ENCODE results near the gene SLC12A5. TPM values are rescaled to one million over a fixed set of nuclear protein-coding genes. Genes with fewer than 3 reads are reported as not detected.

Gene SLC12A5
- total RNA-seq, 1 donor from 2014 or later = 8.8 TPM

GRCh38 chr20:46054606-46055005 lies 25.6 kb downstream of the SLC12A5 start:
- peaks cover 31% of the 10 kb centered on the region for H3K27me3 Mint-ChIP-seq (ENCODE audit: unreplicated experiment)
- H3K36me3 Mint-ChIP-seq (ENCODE audit: low read depth, unreplicated experiment) = peaks cover 16% of the 10 kb centered on the region
- H3K4me3 Mint-ChIP-seq (ENCODE audit: unreplicated experiment) = no peak overlapping the region
- DNase-seq (ENCODE audit: low spot score) = no peak
- H3K9me3 Mint-ChIP-seq (ENCODE audit: unreplicated experiment) = no peaks in the 10 kb centered on the region
- no peak for TF ChIP-seq CTCF (IDR thresholded peaks at IDR 0.05; ENCODE audit: unreplicated experiment)
- H3K27ac Mint-ChIP-seq (ENCODE audit: unreplicated experiment) = no peak overlapping the region
- peaks cover 13% of the 10 kb centered on the region for H3K4me1 Mint-ChIP-seq (ENCODE audit: unreplicated experiment)

DNA sequence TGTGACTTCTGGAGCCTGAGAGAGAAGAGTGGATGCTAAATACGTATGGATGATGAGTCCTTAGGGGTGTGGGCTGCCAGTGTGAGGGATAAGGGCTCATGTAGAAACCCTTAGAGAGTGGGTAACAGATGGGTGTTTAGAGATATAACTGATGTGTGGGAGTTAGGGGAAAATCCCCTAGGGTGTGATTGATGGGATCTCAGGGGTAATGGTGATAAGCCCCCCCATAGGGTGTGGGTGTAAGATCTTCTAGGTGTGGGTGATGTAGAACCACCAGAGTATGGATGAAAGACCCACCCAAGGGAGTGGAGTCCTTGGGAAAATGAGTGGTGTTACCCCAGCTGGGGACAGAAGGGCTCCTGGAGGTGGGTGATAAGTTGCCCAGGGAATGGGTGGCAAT lies 26.3 kb downstream of the SLC12A5 start:
- Mint-ChIP-seq H3K27me3 (ENCODE audit: unreplicated experiment) (peaks cover 31% of the 10 kb centered on the region), H3K4me1 (ENCODE audit: unreplicated experiment) (peaks cover 20% of the 10 kb centered on the region), H3K4me3 (ENCODE audit: unreplicated experiment) (no peak overlapping the region)

GRCh38 chr20:46056027-46056833 lies 27.2 kb downstream of the SLC12A5 start:
- peaks cover 23% of the 10 kb centered on the region for H3K27me3 Mint-ChIP-seq (ENCODE audit: unreplicated experiment)
- no peak for DNase-seq (ENCODE audit: low spot score)

More for the DNA sequence above, 26.3 kb downstream of the SLC12A5 start:
- H3K27ac Mint-ChIP-seq (ENCODE audit: unreplicated experiment) = no peak overlapping the region
- H3K36me3 Mint-ChIP-seq (ENCODE audit: low read depth, unreplicated experiment) = peaks cover 16% of the 10 kb centered on the region
- DNase-seq (ENCODE audit: low spot score) = no peak
- no peaks in the 10 kb centered on the region for H3K9me3 Mint-ChIP-seq (ENCODE audit: unreplicated experiment)
- no peak for TF ChIP-seq CTCF (IDR thresholded peaks at IDR 0.05; ENCODE audit: unreplicated experiment)

DNA sequence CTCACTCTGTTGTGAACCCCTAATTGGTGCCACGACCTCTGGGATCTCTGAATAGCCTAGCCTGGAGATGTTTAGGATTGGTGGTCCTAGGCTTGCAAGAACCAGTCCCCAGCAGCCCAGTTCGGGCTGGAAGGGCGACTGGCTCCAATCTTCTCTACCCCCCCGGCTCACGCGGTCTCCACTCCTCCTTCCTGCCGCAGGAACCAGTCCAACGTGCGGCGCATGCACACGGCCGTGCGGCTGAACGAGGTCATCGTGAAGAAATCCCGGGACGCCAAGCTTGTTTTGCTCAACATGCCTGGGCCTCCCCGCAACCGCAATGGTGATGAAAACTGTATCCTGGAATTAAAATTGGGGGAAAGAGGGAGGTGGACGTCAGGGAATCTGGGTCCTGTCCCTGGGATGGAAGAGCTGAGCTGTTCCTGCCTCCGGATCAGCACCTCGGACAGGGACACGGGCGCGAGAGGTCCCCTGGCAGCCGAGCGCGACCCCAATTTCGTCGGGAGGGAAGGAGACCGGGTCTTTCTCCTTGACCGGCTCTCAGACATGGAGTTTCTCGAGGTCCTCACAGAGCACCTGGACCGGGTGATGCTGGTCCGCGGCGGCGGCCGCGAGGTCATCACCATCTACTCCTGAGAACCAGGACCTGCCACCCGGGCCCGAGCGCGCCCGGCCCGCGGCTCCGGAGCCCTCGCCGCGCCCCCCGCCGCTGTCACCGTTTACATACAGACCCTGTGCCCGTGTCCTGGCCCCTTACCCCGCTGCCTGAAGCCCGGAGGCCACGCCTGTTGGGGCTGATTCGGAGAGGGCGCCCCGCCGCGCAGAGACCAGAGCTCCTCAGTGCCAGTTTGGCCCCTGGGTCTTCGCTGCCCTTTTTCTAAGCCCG lies 28.2 kb downstream of the SLC12A5 start:
- no peak for TF ChIP-seq CTCF (IDR thresholded peaks at IDR 0.05; ENCODE audit: unreplicated experiment)
- peaks cover 38% of the 10 kb centered on the region for H3K4me1 Mint-ChIP-seq (ENCODE audit: unreplicated experiment)
- H3K27me3 Mint-ChIP-seq (ENCODE audit: unreplicated experiment) = peaks cover 22% of the 10 kb centered on the region
- H3K36me3 Mint-ChIP-seq (ENCODE audit: low read depth, unreplicated experiment) = peaks cover 27% of the 10 kb centered on the region
- H3K27ac Mint-ChIP-seq (ENCODE audit: unreplicated experiment) = no peak overlapping the region
- H3K4me3 Mint-ChIP-seq (ENCODE audit: unreplicated experiment) = no peak overlapping the region
- DNase-seq (ENCODE audit: low spot score) = peak; percentile 79
- no peaks in the 10 kb centered on the region for H3K9me3 Mint-ChIP-seq (ENCODE audit: unreplicated experiment)

More at GRCh38 chr20:46056027-46056833, 27.2 kb downstream of the SLC12A5 start:
- TF ChIP-seq CTCF (IDR thresholded peaks at IDR 0.05; ENCODE audit: unreplicated experiment) = no peak
- Mint-ChIP-seq H3K36me3 (ENCODE audit: low read depth, unreplicated experiment) (peaks cover 21% of the 10 kb centered on the region), H3K27ac (ENCODE audit: unreplicated experiment) (no peak overlapping the region), H3K4me1 (ENCODE audit: unreplicated experiment) (peaks cover 29% of the 10 kb centered on the region), H3K4me3 (ENCODE audit: unreplicated experiment) (no peak overlapping the region), H3K9me3 (ENCODE audit: unreplicated experiment) (no peaks in the 10 kb centered on the region)

All from endothelial cell (in vitro differentiated cells).